Astrocyte (in vitro differentiated cells and primary cell): ENCODE results near the gene MAJIN.

ENCODE experiments used
- EZH2 ChIP-seq: IDR thresholded peaks from 2 replicates; pipeline ENCODE4 v1.6.1; 2012; ENCODE audit warnings: mild to moderate bottlenecking, low read length, inconsistent platforms; ENCODE audit not compliant: insufficient read depth
- TF ChIP-seq, protein P1 (sequence below): IDR thresholded peaks from 2 replicates; pipeline ENCODE4 v1.5.1; 2011; ENCODE audit warnings: low read depth, mild to moderate bottlenecking, inconsistent platforms, low read length, moderate library complexity; ENCODE audit not compliant: insufficient read depth

GRCh38 chr11:64969209-64969608 lies 2.7 kb downstream of the MAJIN start:
- TF ChIP-seq, protein P1, sequence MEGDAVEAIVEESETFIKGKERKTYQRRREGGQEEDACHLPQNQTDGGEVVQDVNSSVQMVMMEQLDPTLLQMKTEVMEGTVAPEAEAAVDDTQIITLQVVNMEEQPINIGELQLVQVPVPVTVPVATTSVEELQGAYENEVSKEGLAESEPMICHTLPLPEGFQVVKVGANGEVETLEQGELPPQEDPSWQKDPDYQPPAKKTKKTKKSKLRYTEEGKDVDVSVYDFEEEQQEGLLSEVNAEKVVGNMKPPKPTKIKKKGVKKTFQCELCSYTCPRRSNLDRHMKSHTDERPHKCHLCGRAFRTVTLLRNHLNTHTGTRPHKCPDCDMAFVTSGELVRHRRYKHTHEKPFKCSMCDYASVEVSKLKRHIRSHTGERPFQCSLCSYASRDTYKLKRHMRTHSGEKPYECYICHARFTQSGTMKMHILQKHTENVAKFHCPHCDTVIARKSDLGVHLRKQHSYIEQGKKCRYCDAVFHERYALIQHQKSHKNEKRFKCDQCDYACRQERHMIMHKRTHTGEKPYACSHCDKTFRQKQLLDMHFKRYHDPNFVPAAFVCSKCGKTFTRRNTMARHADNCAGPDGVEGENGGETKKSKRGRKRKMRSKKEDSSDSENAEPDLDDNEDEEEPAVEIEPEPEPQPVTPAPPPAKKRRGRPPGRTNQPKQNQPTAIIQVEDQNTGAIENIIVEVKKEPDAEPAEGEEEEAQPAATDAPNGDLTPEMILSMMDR = no peak
- no peak for TF ChIP-seq EZH2
